ENCODE data around the gene RELT.

DNA sequence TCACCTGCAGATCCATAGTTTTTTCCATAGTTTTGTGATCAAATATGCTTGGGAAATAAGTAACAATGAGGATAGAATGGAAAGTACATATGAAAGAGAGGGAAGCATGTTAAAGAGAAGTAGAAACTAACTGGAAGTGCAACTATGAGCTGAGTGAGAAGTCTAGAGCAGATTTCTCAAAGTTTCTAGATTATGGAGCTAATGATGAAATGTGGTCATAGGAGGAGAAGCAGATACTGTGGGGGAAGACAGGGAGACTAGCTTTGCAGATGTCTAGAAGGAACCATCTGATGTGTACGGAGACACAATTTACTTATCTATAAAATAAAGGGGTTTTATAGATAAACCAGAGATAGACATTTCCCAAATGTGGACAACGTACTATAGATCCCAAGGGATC, 37.1 kb downstream of the RELT start:
- TF ChIP-seq POLR2AphosphoS5 (IDR thresholded peaks at IDR 0.05; ENCODE audit: low read depth) (no peak), EZH2 (IDR thresholded peaks at IDR 0.05; ENCODE audit: low read depth, unreplicated experiment) (no peak), EZH2phosphoT487 (IDR thresholded peaks at IDR 0.05; ENCODE audit: unreplicated experiment) (no peak), CREB1 (CRISPR knock-in tag; IDR thresholded peaks at IDR 0.05; ENCODE audit: low read depth) (no peak), ZNF331 (CRISPR knock-in tag; IDR thresholded peaks at IDR 0.05; ENCODE audit: low read depth) (no peak), STAT1 (IDR thresholded peaks at IDR 0.05; ENCODE audit: unreplicated experiment) (no peak), JUNB (IDR thresholded peaks at IDR 0.05; ENCODE audit: unreplicated experiment) (no peak), ZNF114 (CRISPR knock-in tag; IDR thresholded peaks at IDR 0.05) (no peak), NANOG (IDR thresholded peaks at IDR 0.05; ENCODE audit: borderline replicate concordance) (no peak)
- TF ChIP-seq, protein P1, sequence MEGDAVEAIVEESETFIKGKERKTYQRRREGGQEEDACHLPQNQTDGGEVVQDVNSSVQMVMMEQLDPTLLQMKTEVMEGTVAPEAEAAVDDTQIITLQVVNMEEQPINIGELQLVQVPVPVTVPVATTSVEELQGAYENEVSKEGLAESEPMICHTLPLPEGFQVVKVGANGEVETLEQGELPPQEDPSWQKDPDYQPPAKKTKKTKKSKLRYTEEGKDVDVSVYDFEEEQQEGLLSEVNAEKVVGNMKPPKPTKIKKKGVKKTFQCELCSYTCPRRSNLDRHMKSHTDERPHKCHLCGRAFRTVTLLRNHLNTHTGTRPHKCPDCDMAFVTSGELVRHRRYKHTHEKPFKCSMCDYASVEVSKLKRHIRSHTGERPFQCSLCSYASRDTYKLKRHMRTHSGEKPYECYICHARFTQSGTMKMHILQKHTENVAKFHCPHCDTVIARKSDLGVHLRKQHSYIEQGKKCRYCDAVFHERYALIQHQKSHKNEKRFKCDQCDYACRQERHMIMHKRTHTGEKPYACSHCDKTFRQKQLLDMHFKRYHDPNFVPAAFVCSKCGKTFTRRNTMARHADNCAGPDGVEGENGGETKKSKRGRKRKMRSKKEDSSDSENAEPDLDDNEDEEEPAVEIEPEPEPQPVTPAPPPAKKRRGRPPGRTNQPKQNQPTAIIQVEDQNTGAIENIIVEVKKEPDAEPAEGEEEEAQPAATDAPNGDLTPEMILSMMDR (conservative IDR thresholded peaks at IDR 0.05; ENCODE audit: low read depth in 2 of 2) = no peak
- TF ChIP-seq, protein P2, sequence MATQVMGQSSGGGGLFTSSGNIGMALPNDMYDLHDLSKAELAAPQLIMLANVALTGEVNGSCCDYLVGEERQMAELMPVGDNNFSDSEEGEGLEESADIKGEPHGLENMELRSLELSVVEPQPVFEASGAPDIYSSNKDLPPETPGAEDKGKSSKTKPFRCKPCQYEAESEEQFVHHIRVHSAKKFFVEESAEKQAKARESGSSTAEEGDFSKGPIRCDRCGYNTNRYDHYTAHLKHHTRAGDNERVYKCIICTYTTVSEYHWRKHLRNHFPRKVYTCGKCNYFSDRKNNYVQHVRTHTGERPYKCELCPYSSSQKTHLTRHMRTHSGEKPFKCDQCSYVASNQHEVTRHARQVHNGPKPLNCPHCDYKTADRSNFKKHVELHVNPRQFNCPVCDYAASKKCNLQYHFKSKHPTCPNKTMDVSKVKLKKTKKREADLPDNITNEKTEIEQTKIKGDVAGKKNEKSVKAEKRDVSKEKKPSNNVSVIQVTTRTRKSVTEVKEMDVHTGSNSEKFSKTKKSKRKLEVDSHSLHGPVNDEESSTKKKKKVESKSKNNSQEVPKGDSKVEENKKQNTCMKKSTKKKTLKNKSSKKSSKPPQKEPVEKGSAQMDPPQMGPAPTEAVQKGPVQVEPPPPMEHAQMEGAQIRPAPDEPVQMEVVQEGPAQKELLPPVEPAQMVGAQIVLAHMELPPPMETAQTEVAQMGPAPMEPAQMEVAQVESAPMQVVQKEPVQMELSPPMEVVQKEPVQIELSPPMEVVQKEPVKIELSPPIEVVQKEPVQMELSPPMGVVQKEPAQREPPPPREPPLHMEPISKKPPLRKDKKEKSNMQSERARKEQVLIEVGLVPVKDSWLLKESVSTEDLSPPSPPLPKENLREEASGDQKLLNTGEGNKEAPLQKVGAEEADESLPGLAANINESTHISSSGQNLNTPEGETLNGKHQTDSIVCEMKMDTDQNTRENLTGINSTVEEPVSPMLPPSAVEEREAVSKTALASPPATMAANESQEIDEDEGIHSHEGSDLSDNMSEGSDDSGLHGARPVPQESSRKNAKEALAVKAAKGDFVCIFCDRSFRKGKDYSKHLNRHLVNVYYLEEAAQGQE (IDR thresholded peaks at IDR 0.05; ENCODE audit: unreplicated experiment) = no peak
- TF ChIP-seq, protein P3, sequence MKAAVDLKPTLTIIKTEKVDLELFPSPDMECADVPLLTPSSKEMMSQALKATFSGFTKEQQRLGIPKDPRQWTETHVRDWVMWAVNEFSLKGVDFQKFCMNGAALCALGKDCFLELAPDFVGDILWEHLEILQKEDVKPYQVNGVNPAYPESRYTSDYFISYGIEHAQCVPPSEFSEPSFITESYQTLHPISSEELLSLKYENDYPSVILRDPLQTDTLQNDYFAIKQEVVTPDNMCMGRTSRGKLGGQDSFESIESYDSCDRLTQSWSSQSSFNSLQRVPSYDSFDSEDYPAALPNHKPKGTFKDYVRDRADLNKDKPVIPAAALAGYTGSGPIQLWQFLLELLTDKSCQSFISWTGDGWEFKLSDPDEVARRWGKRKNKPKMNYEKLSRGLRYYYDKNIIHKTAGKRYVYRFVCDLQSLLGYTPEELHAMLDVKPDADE (IDR thresholded peaks at IDR 0.05) = no peak

Measured in GM23338 (cell line).